HCT116 (cell line): ENCODE measurements around the gene TMEM44. TPM values are rescaled to one million over a fixed set of nuclear protein-coding genes. Genes with fewer than 3 reads are reported as not detected.

Experiments used
- total RNA-seq: library from RNA; stranded (reverse); gene quantifications from one replicate; pipeline ENCODE4 v1.2.1, GENCODE V29; 2021; ENCODE audit not compliant: unreplicated experiment

TMEM44 gene
- total RNA-seq, 1 experiment from 2014 or later: 30.3 TPM

Other genes with a start within 250 kb of the TMEM44 start
- gene GP5, start 234.2 kb downstream of the TMEM44 start, total RNA-seq: 0.15 TPM
- 139 TPM for gene ATP13A3, start 146.4 kb downstream of the TMEM44 start, total RNA-seq
- gene LSG1, start 38.8 kb upstream of the TMEM44 start, total RNA-seq: 39.7 TPM
- gene FAM43A, start 52.5 kb upstream of the TMEM44 start, total RNA-seq: 6.8 TPM